ENCODE results near the gene TPSB2. TPM values are rescaled to one million over a fixed set of nuclear protein-coding genes. Genes with fewer than 3 reads are reported as not detected.
"Not testable (repeated sequence)": the region's sequence is repeated elsewhere in the genome, so short reads cannot be mapped to it uniquely, and the experiment has no call there.

The TPSB2 gene
- total RNA-seq, 2 donors from 2014 or later: 39.1 to 92.9 TPM

- intact Hi-C loops (cut with DNase I); H3K9ac ChIP-seq (ENCODE audit: low read depth in 2 of 2, low read length in 2 of 2); H3K4me3 ChIP-seq; DNase-seq; H3K4me1 ChIP-seq; H3K27me3 ChIP-seq; H3K9me3 ChIP-seq; H3K27ac ChIP-seq; H3K36me3 ChIP-seq: not testable (repeated sequence)
Observed at GRCh38 chr16:1249031-1249755, 19.2 kb upstream of the TPSB2 start.

GRCh38 chr16:1247903-1248537 is 18.0 kb upstream of the TPSB2 start:
- H3K4me3 ChIP-seq; H3K27ac ChIP-seq; H3K27me3 ChIP-seq; H3K36me3 ChIP-seq; H3K9me3 ChIP-seq; intact Hi-C loops (cut with DNase I); DNase-seq; H3K9ac ChIP-seq (ENCODE audit: low read depth in 2 of 2, low read length in 2 of 2); H3K4me1 ChIP-seq: not testable (repeated sequence)

DNA sequence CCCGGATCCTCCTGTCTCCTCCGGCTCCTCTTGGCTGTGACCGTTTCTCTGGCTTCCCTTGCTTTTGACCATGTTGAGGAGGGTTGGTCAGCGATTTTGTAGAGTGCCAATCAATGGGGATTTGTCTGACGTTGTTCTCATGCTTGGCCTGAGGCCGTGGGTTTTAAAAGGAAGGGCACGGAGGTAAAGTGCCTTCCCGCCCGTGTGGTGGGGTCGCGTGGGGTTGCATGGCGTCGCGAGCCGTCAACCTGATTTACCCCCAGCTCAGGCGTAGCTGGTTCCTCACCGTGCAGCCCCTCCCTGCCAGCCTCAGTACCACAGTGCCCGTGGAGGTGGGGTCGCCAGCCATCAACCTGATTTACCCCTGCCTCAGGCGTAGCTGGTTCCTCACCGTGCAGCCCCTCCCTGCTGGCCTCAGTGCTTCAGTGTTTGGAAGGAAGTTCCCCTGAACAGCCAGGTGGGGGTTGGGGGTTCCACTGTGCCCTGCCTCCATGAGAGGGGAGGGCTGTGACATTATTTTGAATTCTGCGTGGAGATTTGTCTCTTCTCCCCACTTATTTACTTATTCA is 15.6 kb upstream of the TPSB2 start:
- intact Hi-C loops (cut with DNase I): no loop called here
- no peak for TF ChIP-seq CTCF (IDR thresholded peaks at IDR 0.05)
- Histone ChIP-seq H3K4me3 (no peak overlapping the region), H3K4me1 (no peaks in the 10 kb centered on the region), H3K9ac (ENCODE audit: low read depth in 2 of 2, low read length in 2 of 2) (no peak overlapping the region), H3K27me3 (no peaks in the 10 kb centered on the region), H3K9me3 (no peaks in the 10 kb centered on the region), H3K27ac (no peak overlapping the region), H3K36me3 (no peaks in the 10 kb centered on the region)
- DNase-seq: no peak

- no peaks in the 10 kb centered on the region for H3K27me3 ChIP-seq
- no peak for TF ChIP-seq CTCF (IDR thresholded peaks at IDR 0.05)
- H3K4me3 ChIP-seq: no peak overlapping the region
- no peak overlapping the region for H3K27ac ChIP-seq
- no peak for DNase-seq
- no peak overlapping the region for H3K9ac ChIP-seq (ENCODE audit: low read depth in 2 of 2, low read length in 2 of 2)
- no peaks in the 10 kb centered on the region for H3K9me3 ChIP-seq
- H3K36me3 ChIP-seq: no peaks in the 10 kb centered on the region
- intact Hi-C loops (cut with DNase I): no loop called here
- H3K4me1 ChIP-seq: no peaks in the 10 kb centered on the region
Observed at GRCh38 chr16:1244881-1245280, 14.9 kb upstream of the TPSB2 start.

DNA sequence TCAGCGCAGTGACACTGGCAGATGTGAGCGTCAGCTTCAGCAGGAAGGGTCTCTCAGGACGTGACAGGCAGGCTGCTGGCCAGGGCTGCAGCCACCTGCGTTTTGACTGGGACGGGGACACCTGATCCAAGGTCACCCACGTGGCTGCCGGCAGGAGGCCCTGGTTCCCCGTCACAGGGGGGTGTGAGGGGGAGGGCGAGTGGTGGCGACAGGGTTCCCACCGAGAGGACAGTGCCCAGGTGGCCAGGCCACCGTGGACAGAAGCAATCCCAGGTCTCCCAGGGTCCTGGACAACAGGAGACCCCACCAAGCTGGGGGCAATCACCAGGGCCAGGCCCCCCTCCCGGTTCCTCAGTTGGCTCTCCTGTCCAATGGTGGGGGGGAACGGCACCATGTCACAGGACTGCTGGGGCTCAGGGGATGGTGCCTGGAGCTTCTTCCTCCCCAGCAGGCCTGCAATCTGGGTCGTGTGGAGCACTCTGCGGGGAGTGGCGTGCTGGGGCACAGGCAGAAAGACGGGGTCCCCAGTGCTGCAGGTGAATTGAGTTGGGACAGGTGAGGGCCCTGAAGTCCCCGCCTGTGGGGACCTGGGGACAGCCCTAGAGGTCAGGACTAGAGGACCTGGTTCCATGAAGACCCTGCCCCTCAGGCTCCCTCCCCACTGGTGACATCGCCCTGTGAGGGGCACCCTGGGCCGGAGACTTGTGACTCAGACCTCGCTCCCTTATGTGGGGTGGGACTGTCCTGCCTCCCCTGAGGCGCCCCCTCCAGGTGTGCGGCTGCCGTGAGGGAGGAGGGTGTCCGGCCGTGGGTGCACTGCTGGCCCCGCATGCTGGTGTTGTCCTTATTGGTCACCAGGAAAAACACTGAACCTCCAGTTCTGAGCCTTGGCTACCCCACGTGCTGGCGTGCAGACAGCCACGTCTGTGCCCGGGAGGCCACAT is 14.2 kb upstream of the TPSB2 start:
- H3K27ac ChIP-seq; intact Hi-C loops (cut with DNase I); H3K36me3 ChIP-seq; H3K9me3 ChIP-seq; DNase-seq; H3K27me3 ChIP-seq; H3K4me3 ChIP-seq; H3K4me1 ChIP-seq; H3K9ac ChIP-seq (ENCODE audit: low read depth in 2 of 2, low read length in 2 of 2): not testable (repeated sequence)

GRCh38 chr16:1243363-1243762 is 13.4 kb upstream of the TPSB2 start:
- H3K4me3 ChIP-seq; intact Hi-C loops (cut with DNase I); H3K9ac ChIP-seq (ENCODE audit: low read depth in 2 of 2, low read length in 2 of 2); H3K27me3 ChIP-seq; H3K9me3 ChIP-seq; H3K4me1 ChIP-seq; H3K36me3 ChIP-seq; DNase-seq; H3K27ac ChIP-seq: not testable (repeated sequence)

DNA sequence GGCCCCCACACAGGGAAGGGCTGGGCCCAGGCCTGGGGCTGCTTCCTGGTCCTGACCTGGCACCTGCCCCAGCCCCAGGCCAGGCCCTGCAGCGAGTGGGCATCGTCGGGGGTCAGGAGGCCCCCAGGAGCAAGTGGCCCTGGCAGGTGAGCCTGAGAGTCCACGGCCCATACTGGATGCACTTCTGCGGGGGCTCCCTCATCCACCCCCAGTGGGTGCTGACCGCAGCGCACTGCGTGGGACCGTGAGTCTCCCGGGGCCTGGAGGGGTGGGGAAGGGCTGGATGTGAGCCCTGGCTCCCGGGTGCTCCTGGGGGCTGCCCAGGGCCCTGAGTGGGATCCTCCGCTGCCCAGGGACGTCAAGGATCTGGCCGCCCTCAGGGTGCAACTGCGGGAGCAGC is 11.1 kb upstream of the TPSB2 start:
- H3K36me3 ChIP-seq; H3K27ac ChIP-seq; H3K27me3 ChIP-seq; H3K4me1 ChIP-seq; H3K9me3 ChIP-seq; intact Hi-C loops (cut with DNase I); DNase-seq; H3K9ac ChIP-seq (ENCODE audit: low read depth in 2 of 2, low read length in 2 of 2); H3K4me3 ChIP-seq: not testable (repeated sequence)

- H3K36me3 ChIP-seq; H3K27ac ChIP-seq; H3K27me3 ChIP-seq; DNase-seq; H3K4me3 ChIP-seq; H3K4me1 ChIP-seq; H3K9me3 ChIP-seq; intact Hi-C loops (cut with DNase I); H3K9ac ChIP-seq (ENCODE audit: low read depth in 2 of 2, low read length in 2 of 2): not testable (repeated sequence)
Observed at GRCh38 chr16:1240436-1240835, 10.5 kb upstream of the TPSB2 start, which contains the start of gene TPSAB1. Gene TPSAB1 (plus strand): TSS chr16:1240705. CDS start chr16:1240939, 234 bp downstream.

DNA sequence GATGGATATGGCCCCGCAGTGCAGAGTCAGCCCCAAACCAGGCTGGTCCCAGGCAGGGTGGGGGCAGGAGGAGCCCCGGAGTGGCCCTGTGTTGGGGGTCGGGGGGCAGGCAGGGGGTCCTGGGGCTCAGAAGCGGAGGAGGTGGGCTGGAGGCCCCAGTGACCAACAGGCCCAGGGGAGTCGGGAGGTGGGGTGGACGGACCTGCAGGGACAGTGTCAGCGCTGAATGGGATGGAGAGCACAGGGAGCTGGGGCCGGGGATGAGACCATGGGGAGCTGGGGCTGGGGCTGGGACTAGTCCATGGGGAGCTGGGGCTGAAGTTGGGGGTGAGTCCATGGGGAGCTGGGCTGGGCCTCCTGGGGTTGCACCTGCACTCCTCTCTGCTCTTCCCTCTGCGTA is 9.6 kb upstream of the TPSB2 start:
- intact Hi-C loops (cut with DNase I); H3K9me3 ChIP-seq; H3K36me3 ChIP-seq; DNase-seq; H3K4me1 ChIP-seq; H3K27me3 ChIP-seq; H3K4me3 ChIP-seq; H3K27ac ChIP-seq; H3K9ac ChIP-seq (ENCODE audit: low read depth in 2 of 2, low read length in 2 of 2): not testable (repeated sequence)

DNA sequence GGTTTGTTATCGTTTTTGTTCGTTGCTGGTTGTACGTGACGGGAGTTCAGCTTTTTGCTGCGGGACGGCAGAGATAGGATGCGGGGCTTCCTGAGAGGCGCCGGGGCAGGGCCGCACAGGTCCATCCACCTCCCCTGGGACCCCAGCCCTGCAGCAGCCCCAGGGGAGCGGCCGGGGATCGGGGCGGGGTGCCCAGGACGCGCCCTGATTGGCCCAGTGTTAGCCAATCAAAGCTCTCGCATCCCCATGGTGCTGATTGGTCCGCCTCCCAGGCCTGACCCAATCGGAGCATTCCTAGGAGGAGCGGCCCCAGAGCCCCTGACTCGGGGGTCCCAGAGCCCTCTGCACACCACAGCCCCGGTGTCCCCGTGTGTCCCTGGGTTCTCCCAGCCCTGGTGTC is 8.9 kb upstream of the TPSB2 start:
- H3K9me3 ChIP-seq; H3K27ac ChIP-seq; H3K36me3 ChIP-seq; H3K4me1 ChIP-seq; DNase-seq; H3K4me3 ChIP-seq; H3K9ac ChIP-seq (ENCODE audit: low read depth in 2 of 2, low read length in 2 of 2); intact Hi-C loops (cut with DNase I); H3K27me3 ChIP-seq: not testable (repeated sequence)
